Retina (tissue), 1 donor: ENCODE results near the gene HOXA11.
A peak's percentile ranks its signal among the peaks of the same experiment; 100 is the strongest.

Experiments
- DNase-seq: peaks from one replicate; pipeline ENCODE4 v3.0.0-alpha.2; 2016

HOXA11 gene

GRCh38 chr7:27156508-27156898 lies 28.5 kb downstream of the HOXA11 start, which contains the start of gene HOXA7:
Gene HOXA7, minus strand, starts transcription at chr7:27156675. Its CDS starts 130 bp downstream, at chr7:27156545.
- DNase-seq = no peak

GRCh38 chr7:27155816-27156507 lies 29.1 kb downstream of the HOXA11 start:
- peak; percentile 73 for DNase-seq

GRCh38 chr7:27154901-27155815 lies 29.9 kb downstream of the HOXA11 start:
- no peak for DNase-seq

- no peak for DNase-seq
Observed at GRCh38 chr7:27154369-27154768, 30.7 kb downstream of the HOXA11 start.

- DNase-seq = no peak
Observed at GRCh38 chr7:27153526-27153925, 31.5 kb downstream of the HOXA11 start.

GRCh38 chr7:27152816-27153442 lies 32.1 kb downstream of the HOXA11 start:
- DNase-seq = no peak

GRCh38 chr7:27151931-27152815 lies 32.9 kb downstream of the HOXA11 start, which contains the start of gene HOXA3:
Gene HOXA3, minus strand, starts transcription at chr7:27152583. Its CDS starts 41,943 bp downstream, at chr7:27110640.
- peak; percentile 68 for DNase-seq

- DNase-seq = no peak
Observed at GRCh38 chr7:27151341-27151930, 33.6 kb downstream of the HOXA11 start.

- peak; percentile 92 for DNase-seq
Observed at GRCh38 chr7:27150568-27151340, 34.3 kb downstream of the HOXA11 start.

GRCh38 chr7:27149842-27150567 lies 35.0 kb downstream of the HOXA11 start:
- DNase-seq = no peak

GRCh38 chr7:27148756-27149641 lies 36.0 kb downstream of the HOXA11 start:
- DNase-seq = no peak

- DNase-seq = no peak
Observed at GRCh38 chr7:27148031-27148755, 36.8 kb downstream of the HOXA11 start.

GRCh38 chr7:27147199-27148030 lies 37.6 kb downstream of the HOXA11 start, which contains the start of gene HOXA6:
Gene HOXA6, minus strand, starts transcription at chr7:27147774. Its CDS starts 25 bp downstream, at chr7:27147749.
- peak; percentile 56 for DNase-seq

GRCh38 chr7:27146491-27147198 lies 38.4 kb downstream of the HOXA11 start:
- no peak for DNase-seq

- no peak for DNase-seq
Observed at GRCh38 chr7:27145914-27146412, 39.1 kb downstream of the HOXA11 start.

GRCh38 chr7:27145165-27145913 lies 39.7 kb downstream of the HOXA11 start:
- DNase-seq = peak; percentile 61
